GM18499 (cell line): ENCODE data around the gene KLHL1.

ENCODE experiments used
- ATAC-seq: cut with Tn5 transposase; IDR thresholded peaks from one replicate; pipeline ENCODE4 v1.9.1; 2021; ENCODE audit warnings: moderate number of reproducible peaks; ENCODE audit not compliant: insufficient read depth, unreplicated experiment

Gene KLHL1

DNA sequence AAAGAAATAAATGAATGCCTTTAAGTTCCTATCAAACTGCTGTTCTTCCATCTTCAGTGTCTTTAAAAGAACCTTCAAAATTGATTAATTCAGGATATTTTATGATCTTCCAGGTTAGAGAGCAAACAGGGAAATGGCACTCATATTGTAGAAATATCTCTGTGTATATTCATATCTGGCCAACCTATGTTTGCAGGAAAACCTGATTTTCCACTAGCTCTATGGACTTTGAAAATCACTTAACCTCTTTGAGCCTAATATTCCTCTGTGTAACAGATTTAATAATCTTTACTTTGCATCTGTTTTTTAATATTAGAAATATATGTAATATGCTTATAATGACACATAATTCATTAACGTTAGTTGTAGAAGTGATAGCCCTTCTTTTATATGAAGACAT is 228.3 kb downstream of the KLHL1 start:
- ATAC-seq, result no peak

GRCh38 chr13:69872321-69873047 is 235.8 kb downstream of the KLHL1 start:
- no peak for ATAC-seq

DNA sequence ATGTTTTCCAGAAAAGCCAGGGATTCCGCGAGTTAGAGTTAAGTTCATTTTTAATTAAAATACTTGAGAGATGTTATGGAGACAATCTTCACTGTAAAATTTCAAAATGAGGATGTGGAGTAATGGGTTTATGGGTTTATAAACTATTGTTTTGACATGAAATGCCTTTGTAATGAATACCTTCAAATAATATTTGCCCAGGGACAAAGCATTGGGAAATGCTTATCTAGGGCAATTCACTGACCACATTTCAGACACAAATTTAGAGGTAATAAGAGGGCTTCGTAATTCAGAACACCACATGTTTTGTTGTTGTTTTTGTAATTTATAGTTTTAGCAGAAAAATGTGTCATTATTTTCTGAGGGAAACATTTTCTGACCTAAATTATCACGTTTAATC is 241.7 kb downstream of the KLHL1 start:
- no peak for ATAC-seq

- peak; percentile 96 for ATAC-seq
Observed at GRCh38 chr13:69857183-69857821, 250.9 kb downstream of the KLHL1 start.

DNA sequence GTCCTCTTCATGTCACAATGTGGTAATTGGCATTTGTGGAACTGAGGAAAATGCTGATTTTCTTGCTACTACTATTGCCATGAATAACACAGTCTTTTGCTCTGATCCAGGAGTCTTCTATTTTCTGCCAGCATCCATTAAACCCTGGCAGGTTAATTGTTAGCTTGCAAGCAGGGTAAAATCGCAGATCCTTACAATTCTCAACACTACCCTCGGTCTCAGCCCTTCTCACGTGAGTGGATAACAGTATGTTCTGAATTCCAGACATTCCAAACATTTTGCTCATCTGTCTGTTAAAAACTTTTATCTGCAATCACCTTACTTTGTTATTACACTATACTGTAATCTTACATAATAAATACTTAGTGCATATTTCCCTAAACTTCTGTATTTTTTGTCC is 251.9 kb downstream of the KLHL1 start:
- no peak for ATAC-seq

DNA sequence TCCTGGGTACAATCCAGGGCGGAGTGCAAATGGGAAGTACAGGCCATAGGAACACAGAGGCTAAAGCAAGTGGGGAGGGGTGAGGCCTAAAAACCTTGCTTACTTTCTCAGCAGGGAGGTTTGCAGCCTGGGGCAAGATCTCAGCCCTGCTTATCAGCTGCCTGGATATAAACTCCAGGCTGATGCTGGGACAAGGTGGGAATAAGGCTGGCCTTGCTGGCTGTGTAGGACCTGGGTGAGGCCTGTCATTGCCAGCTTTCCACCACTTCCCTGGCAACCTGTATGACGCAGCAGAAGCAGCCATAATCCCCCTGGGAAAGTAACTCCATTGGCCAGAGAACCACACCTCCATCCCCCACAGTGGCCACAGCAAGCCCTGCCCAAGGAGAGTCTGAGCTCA is 279.7 kb downstream of the KLHL1 start:
- ATAC-seq, result no peak

DNA sequence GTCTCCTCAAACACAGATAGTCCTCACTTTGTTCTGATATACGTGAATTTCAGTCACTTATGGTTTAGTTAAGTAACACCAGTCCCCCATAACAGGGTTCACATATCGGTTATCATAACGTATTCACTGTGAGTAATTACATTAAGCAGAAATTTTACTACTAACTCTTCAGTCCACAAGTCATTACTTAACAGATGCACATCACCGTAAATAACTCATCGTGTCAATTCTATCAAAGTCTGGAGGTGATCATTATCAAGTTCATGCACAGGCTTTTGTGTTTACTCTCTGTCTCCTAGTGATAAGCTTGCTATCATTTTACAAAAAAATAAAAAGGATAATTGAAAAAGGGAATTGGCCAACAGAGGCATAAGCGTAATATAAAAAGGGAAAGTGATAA is 288.1 kb downstream of the KLHL1 start:
- no peak for ATAC-seq

- ATAC-seq, result no peak
Observed at GRCh38 chr13:69817333-69817869, 290.9 kb downstream of the KLHL1 start.

DNA sequence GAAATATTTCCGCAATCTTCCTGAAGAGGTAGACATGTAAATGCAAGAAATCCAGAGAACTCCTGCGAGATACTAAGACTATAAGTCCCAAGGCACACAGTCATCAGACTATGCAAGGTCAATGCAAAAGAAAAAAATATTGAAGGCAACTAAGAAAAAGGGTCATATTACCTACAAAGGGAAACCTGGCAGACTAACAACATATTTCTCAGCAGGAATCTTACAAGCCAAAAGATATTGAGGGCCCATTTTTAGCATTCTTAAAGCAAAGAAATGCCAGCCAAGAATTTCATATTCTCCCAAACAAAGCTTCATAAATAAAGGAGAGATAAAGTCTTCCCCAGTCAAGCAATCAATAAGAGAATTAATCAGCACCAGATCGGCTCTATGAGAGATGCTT is 299.1 kb downstream of the KLHL1 start:
- no peak for ATAC-seq

- no peak for ATAC-seq
Observed at GRCh38 chr13:69796256-69796655, 312.0 kb downstream of the KLHL1 start.

DNA sequence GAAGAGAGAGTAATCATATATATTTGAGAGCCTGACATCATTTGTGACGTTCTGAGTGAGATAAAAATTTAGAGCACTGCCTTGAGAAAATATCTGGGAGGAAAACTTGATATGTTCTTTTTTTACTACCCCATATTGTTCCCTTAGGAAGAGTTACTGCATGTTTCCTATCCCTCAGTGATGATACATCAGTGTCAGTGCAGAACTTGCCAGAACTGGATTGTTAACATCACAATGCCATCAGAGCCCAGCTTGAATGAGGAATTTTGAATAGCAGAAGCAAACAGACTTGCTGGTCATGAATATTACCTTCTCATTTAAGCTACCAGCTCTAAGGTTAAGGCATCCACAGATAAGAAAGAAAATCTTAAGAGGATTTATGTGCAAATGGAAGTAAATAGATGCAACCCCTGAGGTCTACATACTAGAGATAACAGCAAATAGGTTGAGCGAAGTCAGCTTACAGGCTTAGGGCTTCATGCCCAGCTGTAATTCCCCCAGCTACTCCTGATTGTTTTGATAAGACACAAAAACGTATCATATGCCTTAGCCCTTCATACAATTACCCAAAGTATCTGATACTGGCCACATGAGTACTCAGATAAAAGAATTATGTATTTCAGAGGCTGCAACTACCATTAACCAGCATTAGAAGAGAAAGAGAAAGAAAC is 314.3 kb downstream of the KLHL1 start:
- ATAC-seq, result no peak

- no peak for ATAC-seq
Observed at GRCh38 chr13:69776937-69777336, 331.3 kb downstream of the KLHL1 start.

- ATAC-seq, result no peak
Observed at GRCh38 chr13:69769608-69770007, 338.6 kb downstream of the KLHL1 start.

- no peak for ATAC-seq
Observed at GRCh38 chr13:69761581-69761980, 346.7 kb downstream of the KLHL1 start.

- ATAC-seq, result no peak
Observed at GRCh38 chr13:69755101-69755500, 353.2 kb downstream of the KLHL1 start.

DNA sequence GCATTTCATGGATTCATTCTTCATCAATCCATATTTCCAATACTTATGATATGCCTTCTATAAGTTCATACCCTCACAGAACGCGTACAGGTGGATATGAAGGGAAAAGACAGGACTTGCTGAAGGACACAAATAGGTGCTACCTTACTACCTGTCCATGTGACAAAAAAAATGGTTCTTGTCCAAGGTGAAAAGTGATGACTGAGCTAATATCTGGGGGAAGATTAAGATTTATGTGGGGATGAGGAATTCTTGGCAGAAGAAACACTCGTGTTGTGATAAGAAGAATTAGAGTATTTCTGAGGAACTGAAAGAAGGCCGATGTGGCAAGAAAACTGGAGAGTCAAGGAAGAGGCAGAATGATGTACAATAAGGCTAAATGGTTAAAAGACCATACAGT is 357.0 kb downstream of the KLHL1 start:
- no peak for ATAC-seq

DNA sequence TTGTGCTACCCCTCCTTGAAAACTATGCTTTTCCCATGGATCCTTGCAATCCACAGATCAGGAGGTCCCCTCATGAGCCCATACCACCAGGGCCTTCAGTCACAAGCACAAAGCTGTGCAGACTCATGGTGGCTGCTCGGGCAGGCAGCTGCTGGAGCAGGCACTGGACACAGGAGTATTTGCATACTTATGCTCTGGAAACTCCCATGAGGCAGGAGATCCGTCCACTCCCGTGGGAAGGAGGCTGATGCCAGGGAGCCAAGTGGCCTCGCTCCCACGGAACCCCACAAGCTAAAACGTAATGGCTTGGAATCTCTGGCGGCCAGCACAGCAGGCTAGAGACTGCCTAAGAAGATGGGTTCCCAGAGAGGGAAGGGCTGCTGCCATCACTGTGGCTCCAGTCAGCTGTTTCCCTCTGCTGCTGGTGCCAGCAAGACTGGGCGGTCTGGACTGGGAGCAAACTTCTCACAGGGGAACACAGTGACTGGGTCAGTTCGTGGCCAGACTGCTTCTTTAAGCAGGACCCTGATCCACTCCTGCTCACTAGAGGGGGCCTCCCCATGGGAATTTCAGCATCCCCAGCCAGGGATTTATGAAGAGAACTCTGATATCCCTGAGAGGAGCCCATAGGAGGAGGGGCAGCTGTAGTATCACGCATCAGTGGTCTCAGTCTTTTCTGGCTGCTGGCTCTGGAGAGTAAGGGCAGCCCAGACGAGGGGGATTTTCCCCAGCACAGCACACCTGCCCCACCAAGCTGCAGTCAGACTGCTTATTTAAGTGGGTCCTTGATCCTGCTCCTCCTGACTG is 370.9 kb downstream of the KLHL1 start:
- no peak for ATAC-seq

- no peak for ATAC-seq
Observed at GRCh38 chr13:69721631-69722030, 386.6 kb downstream of the KLHL1 start.

GRCh38 chr13:69720278-69720983 is 387.8 kb downstream of the KLHL1 start:
- no peak for ATAC-seq

GRCh38 chr13:69706807-69707206 is 401.4 kb downstream of the KLHL1 start:
- ATAC-seq, result no peak
